ENCODE measurements around the gene PIEZO2. TPM values are rescaled to one million over a fixed set of nuclear protein-coding genes. Genes with fewer than 3 reads are reported as not detected.

The PIEZO2 gene
- polyA plus RNA-seq, 1 donor from 2014 or later = 0.30 TPM

- no peak overlapping the region for H2AFZ ChIP-seq (ENCODE audit: low read depth, low read length)
Observed at GRCh38 chr18:10669441-10670100, 479.8 kb downstream of the PIEZO2 start.

GRCh38 chr18:10663750-10664149 lies 485.6 kb downstream of the PIEZO2 start:
- Histone ChIP-seq H3K9me2 (ENCODE audit: insufficient read depth, low read length) (no peaks in the 10 kb centered on the region), H3F3A (ENCODE audit: insufficient read depth, low read length, poor library complexity, severe bottlenecking) (no peaks in the 10 kb centered on the region), H4K20me1 (ENCODE audit: insufficient read depth) (no peaks in the 10 kb centered on the region), H3K9ac (ENCODE audit: low read length) (no peak overlapping the region), H3K36me3 (ENCODE audit: insufficient read depth, low read length) (no peaks in the 10 kb centered on the region), H3K27ac (ENCODE audit: low read length) (no peak overlapping the region), H2AFZ (ENCODE audit: low read depth, low read length) (no peak overlapping the region), H3K27me3 (ENCODE audit: insufficient read depth, low read depth, low read length) (no peaks in the 10 kb centered on the region), H3K9me3 (ENCODE audit: low read length) (no peaks in the 10 kb centered on the region), H3K79me2 (replicated peaks; ENCODE audit: insufficient read depth, low read length) (no peaks in the 10 kb centered on the region), H3K4me2 (ENCODE audit: low read length) (no peak overlapping the region), H3K4me3 (ENCODE audit: low read length) (no peak overlapping the region)
- no peak for TF ChIP-seq REST (IDR thresholded peaks at IDR 0.05; ENCODE audit: borderline replicate concordance)
- TF ChIP-seq TAF1 (IDR thresholded peaks at IDR 0.05; ENCODE audit: low read depth) = no peak
- TF ChIP-seq RAD21 (conservative IDR thresholded peaks at IDR 0.05) = no peak
- no peak for TF ChIP-seq EZH2 (IDR thresholded peaks at IDR 0.05; ENCODE audit: borderline replicate concordance, insufficient read depth, low read length, poor library complexity, severe bottlenecking)
- TF ChIP-seq MXI1 (conservative IDR thresholded peaks at IDR 0.05; ENCODE audit: poor library complexity, severe bottlenecking) = no peak
- TF ChIP-seq EP300 (conservative IDR thresholded peaks at IDR 0.05; ENCODE audit: poor library complexity, severe bottlenecking) = no peak

More at GRCh38 chr18:10669441-10670100, 479.8 kb downstream of the PIEZO2 start:
- Histone ChIP-seq H3K27ac (ENCODE audit: low read length) (no peak overlapping the region), H4K20me1 (ENCODE audit: insufficient read depth) (no peaks in the 10 kb centered on the region), H3F3A (ENCODE audit: insufficient read depth, low read length, poor library complexity, severe bottlenecking) (no peaks in the 10 kb centered on the region), H3K36me3 (ENCODE audit: insufficient read depth, low read length) (no peaks in the 10 kb centered on the region), H3K27me3 (ENCODE audit: insufficient read depth, low read depth, low read length) (no peaks in the 10 kb centered on the region), H3K9ac (ENCODE audit: low read length) (no peak overlapping the region), H3K9me2 (ENCODE audit: insufficient read depth, low read length) (no peaks in the 10 kb centered on the region), H3K4me2 (ENCODE audit: low read length) (no peak overlapping the region), H3K4me3 (ENCODE audit: low read length) (no peak overlapping the region), H3K79me2 (replicated peaks; ENCODE audit: insufficient read depth, low read length) (no peaks in the 10 kb centered on the region), H3K9me3 (ENCODE audit: low read length) (no peaks in the 10 kb centered on the region)
- TF ChIP-seq SMC3 (conservative IDR thresholded peaks at IDR 0.05; ENCODE audit: poor library complexity) (no peak), EP300 (conservative IDR thresholded peaks at IDR 0.05; ENCODE audit: poor library complexity, severe bottlenecking) (no peak), POLR2AphosphoS5 (IDR thresholded peaks at IDR 0.05) (no peak), EZH2 (IDR thresholded peaks at IDR 0.05; ENCODE audit: borderline replicate concordance, insufficient read depth, low read length, poor library complexity, severe bottlenecking) (no peak), MXI1 (conservative IDR thresholded peaks at IDR 0.05; ENCODE audit: poor library complexity, severe bottlenecking) (no peak), RAD21 (conservative IDR thresholded peaks at IDR 0.05) (no peak), CTCF (IDR thresholded peaks at IDR 0.05; ENCODE audit: poor library complexity, severe bottlenecking) (no peak), REST (IDR thresholded peaks at IDR 0.05; ENCODE audit: borderline replicate concordance) (no peak), TAF1 (IDR thresholded peaks at IDR 0.05; ENCODE audit: low read depth) (no peak)
